SK-MEL-5 (cell line): ENCODE results near the gene DMD. TPM values are rescaled to one million over a fixed set of nuclear protein-coding genes. Genes with fewer than 3 reads are reported as not detected.
A peak's percentile ranks its signal among the peaks of the same experiment; 100 is the strongest.
"Not testable (repeated sequence)": the region's sequence is repeated elsewhere in the genome, so short reads cannot be mapped to it uniquely, and the experiment has no call there.

ENCODE experiments used
- DNase-seq: peaks from one replicate; pipeline ENCODE4 v3.0.0-alpha.2; 2016; ENCODE audit warnings: low read depth, low spot score
- in situ Hi-C: cut with HindIII; loops from 2 replicates; pipeline ENCODE4 v1.10.0; 2016; ENCODE audit warnings: low sequenced_read_pairs, high pct_unique_total_duplicates, low pct_unique_long_range_greater_than_20kb
- total RNA-seq: library from RNA; depleted of rRNA; stranded (reverse); fragments of >200 nt; shearing (Covaris generic); gene quantifications from 2 replicates; pipeline ENCODE4 v1.2.3, GENCODE V29; 2014

Gene DMD
- total RNA-seq, 1 experiment from 2014 or later = 12.9 TPM

- in situ Hi-C loops = no loop called here
- no peak for DNase-seq
Observed at GRCh38 chrX:31420302-31420701, 1791.0 kb downstream of the DMD start.

DNA sequence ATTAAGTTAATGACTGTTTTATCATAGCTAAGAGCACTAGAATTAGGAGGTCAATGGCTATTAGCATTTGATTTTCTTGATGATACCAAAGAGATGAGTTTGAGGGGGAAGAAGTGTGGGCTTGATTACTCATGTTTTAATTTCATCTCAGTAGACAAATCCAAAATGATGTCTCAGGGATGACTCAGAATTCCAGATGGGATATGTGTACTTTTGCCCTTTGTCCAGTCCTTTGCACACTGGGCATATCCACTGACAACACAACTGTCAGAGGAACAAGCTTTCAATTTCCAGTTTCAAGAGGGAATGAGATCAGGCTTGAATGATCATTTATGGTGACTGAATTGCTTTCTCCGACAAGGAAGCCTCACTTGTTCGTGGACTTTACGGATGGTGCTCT is 1814.2 kb downstream of the DMD start:
- DNase-seq = no peak
- in situ Hi-C loops = no loop called here

- in situ Hi-C loops = no loop called here
- DNase-seq = no peak
Observed at GRCh38 chrX:31392513-31392912, 1818.8 kb downstream of the DMD start.

- in situ Hi-C loops = no loop called here
- DNase-seq = no peak
Observed at GRCh38 chrX:31388946-31389345, 1822.4 kb downstream of the DMD start.

DNA sequence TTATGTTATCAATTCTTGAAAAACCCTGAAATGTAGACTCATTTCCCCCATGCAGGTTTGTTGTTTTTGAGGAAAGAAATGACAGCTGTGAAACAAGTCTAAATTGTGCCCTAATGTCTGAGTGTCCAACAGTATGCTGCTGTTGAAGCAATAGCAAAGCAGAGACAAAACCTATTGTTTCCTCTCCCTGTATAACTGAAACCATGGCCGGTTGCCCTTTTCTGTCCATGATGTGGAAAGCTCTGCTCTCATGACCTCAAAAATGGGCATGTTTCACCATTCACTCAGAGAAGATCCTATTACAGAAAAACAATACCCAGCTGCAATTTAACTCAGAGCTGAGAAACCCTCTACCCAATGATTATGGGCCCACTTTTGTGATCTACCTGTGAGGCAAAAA is 1826.9 kb downstream of the DMD start:
- DNase-seq = no peak
- in situ Hi-C loops = no loop called here

DNA sequence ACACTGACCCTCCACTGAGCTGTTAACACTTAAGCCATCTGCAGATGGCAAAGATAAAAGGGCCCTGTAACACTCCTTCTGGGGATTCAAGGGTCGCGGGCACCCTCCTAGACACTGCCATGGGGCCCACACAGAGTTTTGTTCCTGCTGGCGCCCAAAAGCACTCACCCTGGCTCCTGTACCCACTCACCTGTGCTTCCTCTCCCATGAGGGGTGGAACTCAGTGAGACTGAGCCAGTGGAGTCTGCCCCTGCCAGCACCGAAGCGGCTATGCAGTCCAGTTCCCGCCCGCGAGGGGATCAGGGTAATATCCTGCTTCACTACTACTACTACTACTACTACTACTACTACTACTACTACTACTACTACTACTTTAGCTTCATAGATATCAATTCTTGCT is 1827.4 kb downstream of the DMD start:
- DNase-seq = no peak

GRCh38 chrX:31378973-31379372 is 1832.4 kb downstream of the DMD start:
- in situ Hi-C loops, DNase-seq: not testable (repeated sequence)

More for the DNA sequence above, 1827.4 kb downstream of the DMD start:
- in situ Hi-C loops = no loop called here

GRCh38 chrX:31377821-31378220 is 1833.5 kb downstream of the DMD start:
- DNase-seq, in situ Hi-C loops: not testable (repeated sequence)

DNA sequence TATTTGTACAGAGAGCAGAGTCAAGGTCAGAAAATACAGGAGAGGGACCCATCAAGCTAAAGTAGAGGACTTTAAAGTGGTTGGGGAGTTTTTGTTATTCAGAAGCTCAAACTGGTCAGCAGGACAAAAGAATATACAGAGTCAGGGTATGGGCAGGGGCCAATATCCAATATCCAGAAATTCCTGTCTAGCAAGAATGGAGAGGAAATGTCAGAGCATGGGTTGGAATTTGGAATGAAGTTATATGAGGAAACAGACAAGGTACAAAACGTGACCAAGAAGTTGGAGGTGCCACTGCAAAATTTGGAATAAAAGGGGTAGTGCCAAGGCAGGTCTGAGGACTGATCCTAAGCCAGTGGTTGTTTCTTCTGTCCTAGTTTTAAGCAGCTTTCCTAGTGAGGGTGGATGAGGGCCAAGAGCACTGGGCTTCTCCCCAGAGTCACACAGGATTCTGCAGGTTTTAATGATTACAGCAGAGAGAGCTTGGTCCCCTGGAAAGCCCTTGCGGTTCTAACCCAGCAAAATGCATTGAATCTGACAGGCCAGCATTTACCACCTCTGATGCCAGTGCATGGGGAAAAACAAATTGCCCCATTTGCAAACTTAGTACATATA is 1834.8 kb downstream of the DMD start:
- in situ Hi-C loops = no loop called here
- DNase-seq = no peak

GRCh38 chrX:31374786-31375185 is 1836.6 kb downstream of the DMD start:
- in situ Hi-C loops = no loop called here
- DNase-seq = no peak

GRCh38 chrX:31371956-31372355 is 1839.4 kb downstream of the DMD start:
- DNase-seq = no peak
- in situ Hi-C loops = no loop called here

GRCh38 chrX:31367816-31368215 is 1843.5 kb downstream of the DMD start:
- in situ Hi-C loops = no loop called here
- DNase-seq = no peak

- DNase-seq = no peak
- in situ Hi-C loops = no loop called here
Observed at GRCh38 chrX:31366041-31366440, 1845.3 kb downstream of the DMD start.

- in situ Hi-C loops = no loop called here
Observed at GRCh38 chrX:31356275-31357212, 1854.8 kb downstream of the DMD start.

GRCh38 chrX:31355206-31355955 is 1856.0 kb downstream of the DMD start:
- in situ Hi-C loops = no loop called here
- DNase-seq = no peak

More at GRCh38 chrX:31356275-31357212, 1854.8 kb downstream of the DMD start:
- DNase-seq = no peak

GRCh38 chrX:31353095-31353494 is 1858.3 kb downstream of the DMD start:
- peak; percentile 69 for DNase-seq
- in situ Hi-C loops = no loop called here

DNA sequence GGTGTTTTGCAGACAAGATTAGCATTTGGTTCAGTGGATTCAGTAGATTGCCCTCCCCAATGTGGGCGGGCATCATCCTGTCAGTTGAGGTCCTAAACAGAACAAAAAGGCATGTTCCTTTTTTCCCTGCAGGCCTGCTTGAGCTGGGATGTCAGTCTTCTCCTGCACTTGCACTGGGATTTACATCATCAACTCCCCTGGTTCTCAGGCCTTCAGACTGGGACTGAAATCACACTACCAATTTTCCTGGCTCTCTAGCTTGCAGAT is 1860.6 kb downstream of the DMD start:
- no peak for DNase-seq

GRCh38 chrX:31349515-31349914 is 1861.8 kb downstream of the DMD start:
- in situ Hi-C loops = no loop called here
- no peak for DNase-seq

More for the DNA sequence above, 1860.6 kb downstream of the DMD start:
- in situ Hi-C loops = no loop called here
